Anterior cingulate cortex (tissue), 58 donors: ENCODE results near the gene COL5A1.

Experiments
- DNase-seq, 58 donors: peaks; one replicate each; lab custom pipeline; 2025; lab: John Stamatoyannopoulos, UW

Gene COL5A1

GRCh38 chr9:134861595-134862334 is 220.2 kb downstream of the COL5A1 start:
- no peak for DNase-seq

- no peak for DNase-seq
Observed at GRCh38 chr9:134863306-134863902, 221.8 kb downstream of the COL5A1 start.

- DNase-seq: peak in 28 of 58 donors; percentile 5 to 82 (median 23)
Observed at GRCh38 chr9:134863941-134864820, 222.6 kb downstream of the COL5A1 start.

- no peak for DNase-seq
Observed at GRCh38 chr9:134864821-134865190, 223.2 kb downstream of the COL5A1 start.

- no peak for DNase-seq
Observed at GRCh38 chr9:134867917-134868750, 226.5 kb downstream of the COL5A1 start.

- DNase-seq: no peak
Observed at GRCh38 chr9:134868751-134869553, 227.3 kb downstream of the COL5A1 start.

GRCh38 chr9:134869554-134870300 is 228.1 kb downstream of the COL5A1 start:
- DNase-seq: no peak

GRCh38 chr9:134870301-134870694 is 228.7 kb downstream of the COL5A1 start:
- DNase-seq: no peak

GRCh38 chr9:134870746-134871662 is 229.4 kb downstream of the COL5A1 start:
- DNase-seq: no peak

GRCh38 chr9:134871697-134872340 is 230.2 kb downstream of the COL5A1 start:
- DNase-seq: no peak

- no peak for DNase-seq
Observed at GRCh38 chr9:134872482-134873231, 231.1 kb downstream of the COL5A1 start.

- DNase-seq: no peak
Observed at GRCh38 chr9:134875371-134875770, 233.8 kb downstream of the COL5A1 start.

- no peak for DNase-seq
Observed at GRCh38 chr9:134877541-134877940, 235.9 kb downstream of the COL5A1 start.

GRCh38 chr9:134879664-134880483 is 238.3 kb downstream of the COL5A1 start:
- no peak for DNase-seq

GRCh38 chr9:134880484-134881312 is 239.1 kb downstream of the COL5A1 start, which contains the start of gene FCN2:
Gene FCN2, plus strand, starts transcription at chr9:134880810. Its CDS starts 12 bp downstream, at chr9:134880822.
- no peak for DNase-seq
